Common myeloid progenitor, CD34-positive (primary cell): ENCODE measurements around the gene TMEM19.

ENCODE experiments used
- CTCF ChIA-PET: fragments of 350-600 bp; sonication (Branson Sonifier 250); formaldehyde crosslinking; loops from one replicate; lab custom pipeline; 2021; ENCODE audit warnings: antibody characterized with exemption; lab: Charles Lee
- POLR2A ChIA-PET: fragments of 350-600 bp; sonication (Branson Sonifier 250); formaldehyde crosslinking; loops from one replicate; lab custom pipeline; 2021; ENCODE audit warnings: antibody characterized with exemption; lab: Charles Lee
- DNase-seq, 3 donors: peaks; one replicate each; pipeline versions ENCODE4 v3.0.0 to v3.0.0-alpha.2; 2013
- H3K27ac ChIP-seq, 2 experiments: 1 replicate in 1 of 2; 2 replicates in 1 of 2; pipeline ENCODE4 v1.7.0; 2013; ENCODE audit warnings: inconsistent platforms in 2 of 2, low read length in 2 of 2, mild to moderate bottlenecking in 2 of 2, low read depth in 1 of 2, moderate library complexity in 1 of 2; ENCODE audit not compliant: severe bottlenecking in 2 of 2, insufficient read depth in 1 of 2, poor library complexity in 1 of 2
- H3K27me3 ChIP-seq, 5 experiments: replicated peaks in 2 of 5; 1 replicate in 3 of 5; 2 replicates in 2 of 5; pipeline versions ENCODE4 v1.6.1 to v1.7.0; 2013; ENCODE audit warnings: low read length in 4 of 5, mild to moderate bottlenecking in 2 of 5, moderate library complexity in 2 of 5, inconsistent platforms in 1 of 5; ENCODE audit not compliant: insufficient read depth in 5 of 5, control insufficient read depth in 4 of 5
- H3K36me3 ChIP-seq, 4 experiments: 1 replicate in 2 of 4; 2 replicates in 2 of 4; pipeline versions ENCODE4 v1.6.1 to v1.7.0; 2013; ENCODE audit warnings: low read length in 3 of 4, control low read depth in 1 of 4, mild to moderate bottlenecking in 1 of 4; ENCODE audit not compliant: control insufficient read depth in 4 of 4, insufficient read depth in 4 of 4
- H3K4me1 ChIP-seq, 4 experiments: 1 replicate in 3 of 4; 2 replicates in 1 of 4; pipeline versions ENCODE4 v1.6.1 to v1.7.1; 2013; ENCODE audit warnings: low read length in 3 of 4, mild to moderate bottlenecking in 3 of 4, control low read depth in 1 of 4, inconsistent platforms in 1 of 4, moderate library complexity in 1 of 4; ENCODE audit not compliant: control insufficient read depth in 4 of 4, insufficient read depth in 4 of 4; ENCODE audit errors: control extremely low read depth in 1 of 4
- H3K4me3 ChIP-seq, 7 experiments: 1 replicate in 4 of 7; 2 replicates in 3 of 7; pipeline versions ENCODE4 v1.5.1 to v1.7.0; 2013; ENCODE audit warnings: mild to moderate bottlenecking in 7 of 7, low read length in 6 of 7, moderate library complexity in 6 of 7, inconsistent platforms in 2 of 7, low read depth in 2 of 7, control low read depth in 1 of 7; ENCODE audit not compliant: insufficient read depth in 4 of 7, control insufficient read depth in 1 of 7; ENCODE audit errors: extremely low read depth in 1 of 7
- H3K9me3 ChIP-seq, 5 experiments: 1 replicate in 4 of 5; 2 replicates in 1 of 5; pipeline versions ENCODE4 v1.6.1 to v1.7.1; 2013; ENCODE audit warnings: low read length in 4 of 5, mild to moderate bottlenecking in 2 of 5, inconsistent platforms in 1 of 5, low read depth in 1 of 5, moderate library complexity in 1 of 5; ENCODE audit not compliant: control insufficient read depth in 4 of 5, insufficient read depth in 2 of 5; ENCODE audit errors: control extremely low read depth in 1 of 5
- WGBS: methylation state at CpG from one replicate; pipeline ENCODE4 v1.1.5; 2013; ENCODE audit not compliant: insufficient coverage; 5-methylcytosine and 5-hydroxymethylcytosine counted together

TMEM19 gene

DNA sequence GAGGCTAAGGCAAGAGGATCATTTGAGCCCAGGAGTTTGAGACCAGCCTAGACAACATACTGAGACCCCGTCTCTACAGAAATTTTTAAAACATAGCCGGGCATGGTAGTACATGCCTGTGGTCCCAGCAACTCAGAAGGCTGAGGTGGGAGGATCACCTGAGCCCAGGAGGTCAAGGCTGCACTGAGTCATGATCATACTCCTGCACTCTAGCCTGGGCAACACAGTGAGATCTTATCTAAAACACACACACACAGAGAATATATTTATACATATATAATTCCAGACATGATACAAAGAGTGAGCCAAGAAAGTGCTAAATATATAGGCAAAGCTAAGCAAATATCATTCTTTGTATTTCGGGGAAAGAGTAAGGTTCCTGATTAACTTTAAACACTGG lies 31.7 kb upstream of the TMEM19 start:
- ChIA-PET POLR2A (interaction anchor here (0.6 kb wide), 1 partner anchor 137 kb away, joined by 3 read pairs; no protein-coding TSS in a partner anchor), CTCF (interaction anchor here (1.1 kb wide), 1 partner anchor 96 kb away, joined by 3 read pairs; no protein-coding TSS in a partner anchor)
- Histone ChIP-seq H3K27me3 (no peaks in the 10 kb centered on the region), H3K36me3 (peaks cover 8 to 75% (median 38%) of the 10 kb centered on the region in 4 experiments), H3K4me3 (no peak overlapping the region), H3K4me1 (peaks cover 0 to 4% (median 0%) of the 10 kb centered on the region in 4 experiments), H3K9me3 (peaks cover 0 to 16% (median 3%) of the 10 kb centered on the region in 5 experiments), H3K27ac (no peak overlapping the region)
- WGBS: 92% methylated on average over 2 of the region's 3 CpGs
- no peak for DNase-seq

DNA sequence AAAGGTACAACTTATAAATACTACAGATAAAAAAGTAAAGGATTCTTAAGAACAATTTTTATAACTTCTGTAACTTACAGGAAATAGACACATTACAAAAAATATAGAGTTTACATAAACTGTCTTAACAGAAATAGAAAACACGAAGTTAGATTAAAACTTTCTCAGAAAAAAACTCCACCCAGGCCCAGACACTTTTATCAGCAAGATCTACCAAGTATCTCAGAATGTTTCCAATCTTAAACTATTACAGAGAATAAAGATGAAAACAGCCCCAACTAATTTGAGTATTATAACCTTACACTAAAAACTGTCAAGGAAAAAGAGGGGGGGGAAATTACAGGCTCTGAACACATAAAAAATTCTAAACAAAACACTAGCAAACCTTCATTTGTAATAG lies 30.4 kb upstream of the TMEM19 start:
- 0% methylated on average over 1 of the region's 1 CpG for WGBS
- POLR2A ChIA-PET: no interaction called here

DNA sequence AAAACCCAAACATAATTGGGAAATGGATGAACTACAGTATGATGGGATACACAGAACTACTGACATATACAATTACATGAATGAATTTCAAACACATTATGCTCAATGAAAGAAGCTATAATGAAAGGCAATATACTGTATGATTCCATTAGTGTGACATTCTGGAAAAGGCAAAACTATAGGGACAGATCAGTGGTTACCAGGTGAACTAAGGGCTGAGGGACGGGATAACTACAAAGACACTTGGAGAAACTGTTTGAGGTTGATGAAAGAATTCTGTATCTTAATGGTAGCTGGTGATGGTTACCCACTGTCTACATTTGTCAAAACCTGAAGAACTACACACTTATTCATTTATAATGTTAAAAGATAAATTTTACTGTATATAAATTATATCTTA lies 30.0 kb upstream of the TMEM19 start:
- H3K36me3 ChIP-seq: peaks cover 8 to 73% (median 37%) of the 10 kb centered on the region in 4 experiments

More for the DNA sequence above, 30.4 kb upstream of the TMEM19 start:
- no peak overlapping the region for H3K4me3 ChIP-seq
- H3K36me3 ChIP-seq: peaks cover 8 to 77% (median 38%) of the 10 kb centered on the region in 4 experiments
- no peaks in the 10 kb centered on the region for H3K27me3 ChIP-seq
- peaks cover 0 to 16% (median 3%) of the 10 kb centered on the region in 5 experiments for H3K9me3 ChIP-seq
- H3K27ac ChIP-seq: peak overlapping the region in 1 of 2 experiments; percentile 30
- H3K4me1 ChIP-seq: peaks cover 0 to 4% (median 0%) of the 10 kb centered on the region in 4 experiments
- CTCF ChIA-PET: interaction anchor here (1.1 kb wide), 1 partner anchor 94 kb away, joined by 3 read pairs; no protein-coding TSS in a partner anchor
- DNase-seq: no peak

DNA sequence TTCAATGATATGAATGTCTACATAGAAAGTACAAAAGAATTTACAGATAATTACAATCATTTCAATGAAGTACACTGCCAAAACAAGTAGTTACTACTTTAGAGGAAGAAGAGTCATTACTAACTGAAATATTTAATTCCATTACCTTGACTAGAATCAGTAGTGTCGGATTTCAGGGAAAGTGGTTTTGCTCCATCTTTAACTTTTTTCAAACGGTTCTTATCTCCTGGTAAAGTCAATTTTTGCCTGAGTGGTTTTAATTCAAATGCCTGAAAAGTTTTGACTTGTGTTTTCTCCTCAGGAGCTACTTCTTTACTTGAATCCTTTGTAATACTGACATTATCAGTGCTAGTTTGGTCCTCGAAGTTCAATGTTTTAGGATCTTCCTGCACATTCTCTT lies 29.1 kb upstream of the TMEM19 start:
- ChIA-PET POLR2A (no interaction called here), CTCF (no interaction called here)
- H3K4me1 ChIP-seq: peaks cover 1 to 10% (median 4%) of the 10 kb centered on the region in 4 experiments

More for the DNA sequence above, 30.0 kb upstream of the TMEM19 start:
- WGBS: no CpG with 5 or more reads among the region's 1 CpG
- H3K4me1 ChIP-seq: peaks cover 0 to 4% (median 0%) of the 10 kb centered on the region in 4 experiments
- H3K9me3 ChIP-seq: peaks cover 0 to 16% (median 3%) of the 10 kb centered on the region in 5 experiments
- H3K27ac ChIP-seq: peak overlapping the region in 1 of 2 experiments; percentile 30
- DNase-seq: no peak
- H3K4me3 ChIP-seq: no peak overlapping the region
- ChIA-PET CTCF (no interaction called here), POLR2A (no interaction called here)
- no peaks in the 10 kb centered on the region for H3K27me3 ChIP-seq

DNA sequence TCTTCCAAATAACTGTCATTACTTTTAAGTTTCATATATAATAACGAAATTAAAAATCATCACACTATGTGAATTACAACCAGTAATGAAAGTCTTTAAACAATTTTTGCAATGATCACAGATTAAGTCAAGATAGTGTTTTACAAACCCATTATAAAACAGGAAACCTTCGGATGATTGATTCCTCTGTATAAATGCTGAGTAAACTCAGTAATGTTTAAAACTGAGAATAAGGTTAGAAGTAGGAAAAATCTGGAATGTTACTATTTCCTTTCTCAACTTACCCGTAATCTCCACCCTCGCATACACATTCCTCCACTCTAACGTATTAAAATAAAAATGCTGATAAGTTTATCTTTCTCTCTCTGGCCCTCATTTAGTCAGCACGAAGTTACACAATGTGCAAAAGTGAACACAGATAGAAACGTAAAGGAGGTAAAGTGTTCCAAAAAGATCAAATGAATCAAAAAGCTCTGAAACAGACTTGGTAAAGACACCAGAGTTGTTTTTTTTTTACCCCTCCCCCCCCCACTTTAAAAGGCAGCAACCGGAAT lies 23.8 kb upstream of the TMEM19 start:
- Histone ChIP-seq H3K4me3 (peak overlapping the region in 6 of 7 experiments; percentile 93 to 100 (median 100)), H3K36me3 (peaks cover 1 to 22% (median 12%) of the 10 kb centered on the region in 4 experiments), H3K27me3 (no peaks in the 10 kb centered on the region), H3K27ac (peak overlapping the region; percentile 93 to 96), H3K9me3 (no peaks in the 10 kb centered on the region), H3K4me1 (peaks cover 7 to 36% (median 15%) of the 10 kb centered on the region in 4 experiments)
- POLR2A ChIA-PET: no interaction called here
- WGBS: 0% methylated on average over 1 of the region's 8 CpGs
- CTCF ChIA-PET: interaction anchor here (0.6 to 4.6 kb wide), 4 partner anchors 10 to 1536 kb away, joined by 3 to 37 read pairs (median 6); partner anchors contain the start of gene TMEM19
- DNase-seq: no peak

More for the DNA sequence above, 29.1 kb upstream of the TMEM19 start:
- no peak overlapping the region for H3K27ac ChIP-seq
- DNase-seq: no peak
- H3K9me3 ChIP-seq: peaks cover 0 to 16% (median 3%) of the 10 kb centered on the region in 5 experiments
- H3K4me3 ChIP-seq: no peak overlapping the region
- peaks cover 8 to 68% (median 36%) of the 10 kb centered on the region in 4 experiments for H3K36me3 ChIP-seq
- WGBS: 91% methylated on average over 3 of the region's 3 CpGs
- H3K27me3 ChIP-seq: no peaks in the 10 kb centered on the region

DNA sequence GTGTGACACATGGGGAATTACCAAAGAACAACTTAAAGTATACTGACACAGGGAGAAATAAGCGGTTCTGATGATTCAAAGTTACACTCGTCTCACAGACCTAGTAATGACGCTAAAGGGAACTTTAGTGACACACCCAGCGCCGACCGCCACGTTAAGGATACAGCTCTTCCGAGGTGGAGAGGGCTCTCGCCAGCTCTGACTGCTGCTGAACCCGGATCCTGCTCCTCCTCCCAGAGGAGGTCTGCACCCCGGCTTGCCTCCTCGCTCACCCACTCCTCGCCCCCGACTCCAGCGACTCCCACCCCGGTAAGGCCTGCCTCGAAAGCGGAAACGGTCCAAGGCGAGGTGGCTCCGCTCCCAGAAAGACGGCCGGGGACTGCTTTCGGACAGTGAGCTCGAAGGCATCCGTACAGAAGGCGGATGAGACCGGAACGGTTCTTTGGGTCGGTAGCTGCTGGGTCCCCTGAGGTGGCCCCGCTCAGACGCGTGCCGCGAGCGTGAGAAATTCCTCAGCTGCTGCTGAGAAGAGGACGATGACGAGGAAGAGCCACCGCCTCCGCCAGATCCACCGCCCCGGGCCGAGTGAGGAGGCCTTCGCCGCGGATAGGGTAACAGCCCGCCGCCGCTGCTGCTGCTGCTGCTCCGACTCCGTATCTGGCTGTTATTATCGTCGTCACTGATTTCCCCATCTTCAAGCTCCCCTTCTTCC lies 22.9 kb upstream of the TMEM19 start:
- H3K27ac ChIP-seq: peak overlapping the region; percentile 93 to 96
- ChIA-PET CTCF (interaction anchor here (0.9 to 4.6 kb wide), 9 partner anchors 9 to 91 kb away, joined by 3 to 37 read pairs (median 3); partner anchors contain the start of genes RAB21 and TMEM19), POLR2A (interaction anchor here (0.6 to 2.0 kb wide), 5 partner anchors 18 to 1073 kb away, joined by 3 to 21 read pairs (median 4); partner anchors contain the start of gene TMEM19)
- no peaks in the 10 kb centered on the region for H3K9me3 ChIP-seq
- H3K4me1 ChIP-seq: peaks cover 7 to 36% (median 15%) of the 10 kb centered on the region in 4 experiments
- peaks cover 0 to 16% (median 8%) of the 10 kb centered on the region in 4 experiments for H3K36me3 ChIP-seq
- H3K27me3 ChIP-seq: no peaks in the 10 kb centered on the region
- peak; percentile 54 to 86 (median 78) for DNase-seq
- H3K4me3 ChIP-seq: peak overlapping the region; percentile 93 to 100 (median 100)
- WGBS: under 1% methylated on average over 53 of the region's 53 CpGs
